ENCODE measurements around the gene AMOTL2. TPM values are rescaled to one million over a fixed set of nuclear protein-coding genes. Genes with fewer than 3 reads are reported as not detected.

AMOTL2 gene
- total RNA-seq, 1 experiment from 2014 or later: 146 TPM

DNA sequence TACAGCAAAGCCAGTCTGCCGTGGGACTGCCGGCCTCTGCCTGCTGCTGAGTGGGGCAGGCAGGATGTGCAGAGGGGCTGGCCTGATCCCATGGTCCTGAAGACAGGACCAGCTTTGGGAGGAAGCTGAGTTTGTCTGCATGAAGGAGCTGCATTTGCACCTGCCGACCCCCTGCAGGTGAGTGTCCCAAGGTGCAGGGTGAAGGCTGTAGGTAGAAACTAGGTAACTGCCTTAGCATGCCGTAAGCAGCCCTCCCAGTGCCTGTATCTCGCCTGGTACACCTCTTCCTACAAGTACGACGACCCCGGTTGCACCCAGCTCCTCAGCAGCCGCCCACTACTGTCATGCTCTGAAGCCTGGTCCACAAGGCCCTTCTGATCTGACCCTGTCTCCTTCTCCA is 34.9 kb downstream of the AMOTL2 start:
- in situ Hi-C loops (cut with HindIII; ENCODE audit: low pct_unique_long_range_greater_than_20kb, low sequenced_read_pairs): no loop called here
- peak overlapping the region; percentile 59; the same call in 1 of the 2 replicates for H3K27ac ChIP-seq (ENCODE audit: low read length)
- POLR2A ChIA-PET: no interaction called here
- no peak for DNase-seq (ENCODE audit: low read depth, low spot score)
- CTCF ChIA-PET: interaction anchor here (0.6 kb wide), 1 partner anchor 135 kb away, joined by 4 read pairs; no protein-coding TSS in a partner anchor
- intact Hi-C loops (cut with micrococcal nuclease; ENCODE audit: unreplicated experiment): no loop called here
- H3K4me3 ChIP-seq (ENCODE audit: low read depth in 2 of 2, low read length in 2 of 2): no peak overlapping the region
- no peaks in the 10 kb centered on the region for H3K27me3 ChIP-seq (ENCODE audit: control insufficient read depth, insufficient read depth, low read length)
- H3K36me3 ChIP-seq (ENCODE audit: control insufficient read depth, insufficient read depth, low read length): no peaks in the 10 kb centered on the region
- TF ChIP-seq SIN3A (IDR thresholded peaks at IDR 0.05; ENCODE audit: borderline replicate concordance, insufficient read depth, low read depth, low read length) (no peak), TCF7L2 (IDR thresholded peaks at IDR 0.05; ENCODE audit: low read depth, low read length) (no peak), POLR2AphosphoS5 (IDR thresholded peaks at IDR 0.05; ENCODE audit: low read depth, low read length) (no peak)
- TF ChIP-seq, protein P1, sequence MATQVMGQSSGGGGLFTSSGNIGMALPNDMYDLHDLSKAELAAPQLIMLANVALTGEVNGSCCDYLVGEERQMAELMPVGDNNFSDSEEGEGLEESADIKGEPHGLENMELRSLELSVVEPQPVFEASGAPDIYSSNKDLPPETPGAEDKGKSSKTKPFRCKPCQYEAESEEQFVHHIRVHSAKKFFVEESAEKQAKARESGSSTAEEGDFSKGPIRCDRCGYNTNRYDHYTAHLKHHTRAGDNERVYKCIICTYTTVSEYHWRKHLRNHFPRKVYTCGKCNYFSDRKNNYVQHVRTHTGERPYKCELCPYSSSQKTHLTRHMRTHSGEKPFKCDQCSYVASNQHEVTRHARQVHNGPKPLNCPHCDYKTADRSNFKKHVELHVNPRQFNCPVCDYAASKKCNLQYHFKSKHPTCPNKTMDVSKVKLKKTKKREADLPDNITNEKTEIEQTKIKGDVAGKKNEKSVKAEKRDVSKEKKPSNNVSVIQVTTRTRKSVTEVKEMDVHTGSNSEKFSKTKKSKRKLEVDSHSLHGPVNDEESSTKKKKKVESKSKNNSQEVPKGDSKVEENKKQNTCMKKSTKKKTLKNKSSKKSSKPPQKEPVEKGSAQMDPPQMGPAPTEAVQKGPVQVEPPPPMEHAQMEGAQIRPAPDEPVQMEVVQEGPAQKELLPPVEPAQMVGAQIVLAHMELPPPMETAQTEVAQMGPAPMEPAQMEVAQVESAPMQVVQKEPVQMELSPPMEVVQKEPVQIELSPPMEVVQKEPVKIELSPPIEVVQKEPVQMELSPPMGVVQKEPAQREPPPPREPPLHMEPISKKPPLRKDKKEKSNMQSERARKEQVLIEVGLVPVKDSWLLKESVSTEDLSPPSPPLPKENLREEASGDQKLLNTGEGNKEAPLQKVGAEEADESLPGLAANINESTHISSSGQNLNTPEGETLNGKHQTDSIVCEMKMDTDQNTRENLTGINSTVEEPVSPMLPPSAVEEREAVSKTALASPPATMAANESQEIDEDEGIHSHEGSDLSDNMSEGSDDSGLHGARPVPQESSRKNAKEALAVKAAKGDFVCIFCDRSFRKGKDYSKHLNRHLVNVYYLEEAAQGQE (IDR thresholded peaks at IDR 0.05; ENCODE audit: insufficient read depth in 1 of 2, low read depth in 2 of 2, low read length in 1 of 2): no peak
- ATAC-seq: no peak
- no peaks in the 10 kb centered on the region for H3K9me3 ChIP-seq (ENCODE audit: control insufficient read depth, insufficient read depth, low read depth, low read length)
- BruUV-seq (replicated peaks): no TSS peak
- peaks cover 11% of the 10 kb centered on the region for H3K4me1 ChIP-seq (ENCODE audit: control insufficient read depth, insufficient read depth, low read length)

DNA sequence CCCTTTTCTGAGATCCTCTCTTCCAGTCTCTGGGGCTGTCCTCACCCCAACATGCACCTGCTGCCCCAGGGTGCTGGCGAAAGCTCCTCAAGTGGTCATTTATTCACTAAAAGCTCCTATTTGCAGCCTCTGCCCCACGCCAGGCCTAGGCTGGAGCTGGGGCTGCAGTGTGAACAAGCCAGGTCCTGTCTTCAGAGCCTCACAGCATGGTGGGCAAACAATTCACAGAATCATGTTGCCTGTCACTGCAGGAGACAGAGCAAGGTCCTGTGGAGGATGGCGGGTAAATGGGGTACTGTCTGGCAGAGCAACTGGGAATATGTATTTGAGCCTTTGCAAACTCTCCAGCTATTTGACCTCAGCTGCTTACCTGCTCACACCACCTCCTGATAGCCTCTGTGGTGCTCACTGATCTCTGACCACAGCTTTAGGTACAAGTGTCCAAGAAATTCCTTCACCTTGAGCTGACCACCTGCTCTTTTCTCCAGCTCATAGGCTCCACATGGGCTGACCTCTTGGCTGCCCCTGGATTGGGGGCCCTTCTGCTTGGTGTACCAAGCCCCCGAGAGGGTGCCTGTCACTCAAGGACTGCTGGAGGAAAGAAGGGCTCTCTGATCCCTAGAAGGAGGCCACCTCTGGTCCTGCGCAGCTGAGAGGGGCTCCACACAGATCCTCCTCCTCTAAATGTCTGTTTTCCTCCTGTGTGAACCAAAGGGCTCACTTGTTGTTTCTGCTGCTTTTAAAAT is 35.6 kb downstream of the AMOTL2 start:
- intact Hi-C loops (cut with micrococcal nuclease; ENCODE audit: unreplicated experiment) (no loop called here), in situ Hi-C loops (cut with HindIII; ENCODE audit: low pct_unique_long_range_greater_than_20kb, low sequenced_read_pairs) (no loop called here)
- Histone ChIP-seq H3K9me3 (ENCODE audit: control insufficient read depth, insufficient read depth, low read depth, low read length) (no peaks in the 10 kb centered on the region), H3K27ac (ENCODE audit: low read length) (peak overlapping the region; percentile 59), H3K4me1 (ENCODE audit: control insufficient read depth, insufficient read depth, low read length) (peaks cover 17% of the 10 kb centered on the region), H3K36me3 (ENCODE audit: control insufficient read depth, insufficient read depth, low read length) (no peaks in the 10 kb centered on the region), H3K4me3 (ENCODE audit: low read depth in 2 of 2, low read length in 2 of 2) (no peak overlapping the region), H3K27me3 (ENCODE audit: control insufficient read depth, insufficient read depth, low read length) (no peaks in the 10 kb centered on the region)
- CTCF ChIA-PET: interaction anchor here (0.6 kb wide), 1 partner anchor 136 kb away, joined by 4 read pairs; no protein-coding TSS in a partner anchor
- BruUV-seq (replicated peaks): no TSS peak
- no peak for DNase-seq (ENCODE audit: low read depth, low spot score)
- POLR2A ChIA-PET: no interaction called here
- TF ChIP-seq POLR2AphosphoS5 (IDR thresholded peaks at IDR 0.05; ENCODE audit: low read depth, low read length): no peak
- TF ChIP-seq, protein P1 (IDR thresholded peaks at IDR 0.05; ENCODE audit: insufficient read depth in 1 of 2, low read depth in 2 of 2, low read length in 1 of 2): no peak
- no peak for TF ChIP-seq TCF7L2 (IDR thresholded peaks at IDR 0.05; ENCODE audit: low read depth, low read length)
- TF ChIP-seq, protein P2, sequence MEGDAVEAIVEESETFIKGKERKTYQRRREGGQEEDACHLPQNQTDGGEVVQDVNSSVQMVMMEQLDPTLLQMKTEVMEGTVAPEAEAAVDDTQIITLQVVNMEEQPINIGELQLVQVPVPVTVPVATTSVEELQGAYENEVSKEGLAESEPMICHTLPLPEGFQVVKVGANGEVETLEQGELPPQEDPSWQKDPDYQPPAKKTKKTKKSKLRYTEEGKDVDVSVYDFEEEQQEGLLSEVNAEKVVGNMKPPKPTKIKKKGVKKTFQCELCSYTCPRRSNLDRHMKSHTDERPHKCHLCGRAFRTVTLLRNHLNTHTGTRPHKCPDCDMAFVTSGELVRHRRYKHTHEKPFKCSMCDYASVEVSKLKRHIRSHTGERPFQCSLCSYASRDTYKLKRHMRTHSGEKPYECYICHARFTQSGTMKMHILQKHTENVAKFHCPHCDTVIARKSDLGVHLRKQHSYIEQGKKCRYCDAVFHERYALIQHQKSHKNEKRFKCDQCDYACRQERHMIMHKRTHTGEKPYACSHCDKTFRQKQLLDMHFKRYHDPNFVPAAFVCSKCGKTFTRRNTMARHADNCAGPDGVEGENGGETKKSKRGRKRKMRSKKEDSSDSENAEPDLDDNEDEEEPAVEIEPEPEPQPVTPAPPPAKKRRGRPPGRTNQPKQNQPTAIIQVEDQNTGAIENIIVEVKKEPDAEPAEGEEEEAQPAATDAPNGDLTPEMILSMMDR (IDR thresholded peaks at IDR 0.05): no peak
- TF ChIP-seq SIN3A (IDR thresholded peaks at IDR 0.05; ENCODE audit: borderline replicate concordance, insufficient read depth, low read depth, low read length): no peak
- ATAC-seq: no peak

All from Panc1 (cell line).